8988T (cell line): ENCODE data around the gene CXCR1.
"Not testable (repeated sequence)": the region's sequence is repeated elsewhere in the genome, so short reads cannot be mapped to it uniquely, and the experiment has no call there.

ENCODE experiments used
- DNase-seq: peaks from one replicate; pipeline ENCODE4 v3.0.0; 2011

CXCR1 gene

DNA sequence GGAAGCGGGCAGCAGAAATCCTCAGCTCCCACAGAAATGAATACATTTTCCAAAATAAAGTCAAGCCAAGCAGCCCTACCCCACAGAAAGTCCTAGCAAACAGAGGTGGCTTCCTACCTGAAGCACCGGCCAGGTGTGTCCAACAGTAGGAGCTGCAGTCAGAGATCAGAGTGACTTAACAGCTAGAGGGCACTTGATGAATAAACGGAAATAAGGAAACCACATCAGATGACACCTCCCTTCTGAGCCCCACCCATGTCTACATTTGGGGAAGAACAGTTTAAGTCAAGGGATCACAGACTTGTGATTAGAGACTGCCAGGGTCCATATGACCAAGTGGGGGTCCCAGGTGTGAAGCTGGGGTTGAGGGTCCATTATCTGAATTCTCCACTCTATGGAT is at the start of gene CXCR1:
Gene CXCR1, minus strand, starts transcription at position 172 of the 400 bp plus-strand sequence. CDS start 1,751 bp downstream, outside the sequence.
- no peak for DNase-seq

DNA sequence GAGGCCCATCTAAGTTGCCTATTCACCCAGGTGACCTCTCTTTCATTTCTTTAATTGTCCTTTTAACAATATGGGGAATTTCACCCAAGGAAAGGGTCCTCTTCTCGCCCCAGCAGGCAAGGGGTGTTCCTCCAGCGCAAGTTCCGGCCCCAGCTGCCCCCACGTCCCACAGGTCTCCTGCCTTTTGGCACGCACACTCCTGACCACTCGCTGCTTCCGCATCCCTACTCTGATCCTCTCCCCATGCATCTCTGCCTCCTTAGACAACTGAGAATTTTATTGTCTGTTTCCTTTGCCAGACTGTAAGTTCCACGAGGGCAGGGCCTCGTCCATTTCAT is 49.5 kb upstream of the CXCR1 start:
- no peak for DNase-seq

GRCh38 chr2:218214116-218214515 is 47.4 kb upstream of the CXCR1 start:
- no peak for DNase-seq

DNA sequence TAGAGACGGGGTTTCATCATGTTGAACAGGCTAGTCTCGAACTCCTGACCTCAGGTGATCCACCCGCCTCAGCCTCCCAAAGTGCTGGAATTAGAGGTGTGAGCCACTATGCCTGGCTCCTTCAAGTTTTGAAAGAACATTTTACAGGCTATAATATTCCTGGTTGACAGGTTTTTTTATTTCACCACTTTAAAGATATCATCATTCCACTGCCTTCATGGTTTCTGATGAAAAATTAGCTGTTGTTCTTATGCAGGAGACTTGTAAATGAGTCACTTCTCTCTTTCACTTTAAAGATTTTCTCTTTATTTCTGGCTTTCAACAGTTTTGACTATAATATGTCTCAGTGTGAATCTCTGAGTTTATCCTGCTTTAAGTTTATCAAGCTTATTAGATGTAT is 42.3 kb upstream of the CXCR1 start:
- DNase-seq = no peak

GRCh38 chr2:218202266-218202665 is 35.5 kb upstream of the CXCR1 start:
- DNase-seq = no peak

GRCh38 chr2:218196974-218197373 is 30.2 kb upstream of the CXCR1 start:
- DNase-seq = no peak

DNA sequence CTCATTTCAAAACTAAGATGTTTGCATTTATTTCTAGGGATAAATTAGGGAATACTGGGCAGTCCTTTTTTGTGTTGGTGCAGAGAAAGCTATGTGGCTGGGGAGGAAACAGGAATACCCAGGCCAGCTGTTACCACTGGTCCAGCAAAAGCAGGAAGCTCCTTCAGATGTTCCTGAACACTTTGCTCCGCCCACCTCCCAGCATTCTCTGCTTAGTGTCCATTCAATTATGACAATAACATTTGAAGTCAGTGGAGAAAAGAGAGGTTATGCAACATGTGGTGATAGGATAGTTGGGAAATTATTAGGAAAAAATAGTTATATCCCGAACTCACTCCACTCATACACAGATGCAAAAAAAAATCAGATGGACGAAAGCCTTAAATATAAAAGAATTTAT is 28.1 kb upstream of the CXCR1 start:
- no peak for DNase-seq

DNA sequence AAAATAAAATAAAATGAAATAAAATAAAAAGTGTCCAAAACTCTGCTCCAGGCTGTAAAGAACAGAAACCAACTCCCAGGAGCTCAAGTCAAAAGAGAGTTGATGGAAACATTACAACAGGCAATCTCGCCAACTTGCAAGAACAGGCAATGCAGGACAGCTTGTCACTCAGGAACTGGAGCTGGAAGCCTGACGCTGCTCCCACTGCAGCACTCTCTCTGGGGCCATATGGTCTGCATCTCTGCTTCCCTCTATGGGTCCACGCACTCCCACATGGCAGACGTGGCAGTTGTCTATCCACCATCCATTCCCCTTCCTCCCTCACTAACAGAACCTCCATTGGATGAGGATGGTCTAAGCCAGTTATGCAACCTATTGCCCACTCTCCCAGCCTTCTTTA is 26.9 kb upstream of the CXCR1 start:
- DNase-seq = no peak

DNA sequence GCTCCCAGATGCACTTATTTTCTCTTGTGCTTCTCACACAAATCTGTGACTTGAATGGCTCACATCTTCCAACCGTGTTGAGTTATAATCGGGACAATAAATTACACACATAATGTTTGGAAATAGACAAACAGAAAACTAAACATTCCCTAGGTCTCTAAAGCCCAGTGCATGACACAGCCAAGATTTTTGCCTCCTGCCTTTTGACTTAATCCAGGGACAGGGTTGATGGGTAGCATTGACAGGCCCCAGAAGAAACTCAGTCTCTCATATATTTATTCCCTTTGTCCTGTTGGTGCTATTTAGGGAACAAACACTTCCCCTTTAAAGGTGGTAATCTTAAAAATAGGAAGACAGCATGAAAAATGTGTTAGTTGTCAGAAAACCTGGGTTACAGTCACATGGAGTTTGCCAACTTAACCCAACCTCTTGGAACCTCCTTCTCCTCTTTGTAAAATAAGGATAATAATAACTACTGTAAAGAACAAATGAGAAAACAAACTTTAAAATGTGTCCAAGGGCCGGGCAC is 26.2 kb upstream of the CXCR1 start:
- DNase-seq = no peak

DNA sequence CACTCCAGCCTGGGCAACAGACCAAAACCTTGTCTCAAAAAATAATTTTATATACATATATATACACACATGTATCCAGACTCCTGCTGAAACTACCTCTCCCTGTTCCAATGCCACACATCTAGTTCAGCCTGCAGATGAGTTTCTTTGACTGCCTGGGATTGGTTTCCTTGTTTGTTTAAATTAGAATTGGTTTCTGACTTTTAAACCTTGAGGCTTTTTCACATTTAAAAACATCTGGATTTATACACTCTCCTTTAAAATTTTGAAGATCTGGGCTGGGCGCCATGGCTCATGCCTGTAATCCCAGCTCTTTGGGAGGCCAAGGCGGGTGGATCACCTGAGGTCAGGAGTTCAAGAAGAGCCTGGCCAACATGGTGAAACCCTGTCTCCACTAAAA is 21.8 kb upstream of the CXCR1 start:
- DNase-seq = no peak

GRCh38 chr2:218187296-218188015 is 20.7 kb upstream of the CXCR1 start:
- no peak for DNase-seq

DNA sequence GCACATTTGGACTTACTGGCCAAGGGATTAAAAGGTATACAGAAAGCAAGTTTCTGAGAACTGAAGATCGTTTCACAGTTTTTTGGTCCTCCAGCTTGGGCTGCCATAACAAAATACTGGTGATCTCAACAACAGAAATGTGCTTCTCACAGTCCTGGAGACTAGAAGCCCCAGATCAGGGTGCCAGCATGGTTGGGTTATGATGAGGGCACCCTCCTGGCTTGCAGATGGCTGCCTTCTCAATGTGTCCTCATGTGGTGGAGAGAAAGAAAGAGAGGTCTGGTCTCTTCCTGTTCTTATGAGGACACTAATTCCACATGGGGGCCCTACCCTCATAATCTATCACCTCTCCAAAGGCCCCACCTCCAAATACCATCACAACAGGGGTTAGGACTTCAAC is 20.1 kb upstream of the CXCR1 start:
- DNase-seq = no peak

- DNase-seq = peak; percentile 29
These were observed 19.6 kb upstream of the CXCR1 start for GRCh38 chr2:218186355-218186766.

DNA sequence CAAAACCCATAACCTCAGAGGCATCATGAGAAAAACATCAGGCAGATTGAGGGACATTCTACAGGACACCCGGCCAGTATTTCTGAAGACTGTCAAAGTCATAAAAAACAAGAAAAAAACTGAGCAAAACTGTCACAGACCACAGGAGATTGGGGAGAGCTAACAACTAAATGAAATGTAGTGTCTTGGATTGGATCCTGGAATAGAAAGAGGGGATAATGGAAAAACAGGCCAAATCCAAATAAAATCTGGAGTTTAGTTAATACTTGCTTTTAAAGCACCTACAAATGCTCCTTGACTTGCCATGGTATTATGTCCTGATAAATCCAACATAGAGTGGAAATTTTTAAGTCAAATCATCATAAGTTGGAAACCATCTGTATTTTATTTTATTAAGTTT is 17.6 kb upstream of the CXCR1 start:
- no peak for DNase-seq

GRCh38 chr2:218180467-218181114 is 13.8 kb upstream of the CXCR1 start:
- DNase-seq = no peak

DNA sequence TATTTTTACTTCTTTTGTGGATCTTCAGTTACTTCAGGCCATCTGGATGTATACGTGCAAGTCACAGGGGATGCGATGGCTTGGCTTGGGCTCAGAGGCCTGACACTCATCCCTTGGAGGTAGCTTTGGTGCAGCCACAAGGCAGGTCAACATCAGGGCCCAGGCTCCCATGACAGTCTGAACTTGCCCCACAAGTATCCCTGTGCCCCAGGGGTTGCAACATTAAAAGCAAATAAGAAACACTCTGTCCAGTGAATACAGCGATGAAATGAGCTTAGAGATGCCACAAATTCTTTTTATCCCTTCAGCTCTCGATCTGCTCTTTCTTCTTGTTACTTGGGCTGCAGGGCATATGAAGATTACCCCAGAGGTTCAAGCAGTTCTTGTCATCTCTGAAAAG is 13.0 kb upstream of the CXCR1 start:
- DNase-seq = no peak

- DNase-seq = no peak
These were observed 6.1 kb upstream of the CXCR1 start for GRCh38 chr2:218172845-218173244.

- not testable (repeated sequence) for DNase-seq
These were observed 5.0 kb upstream of the CXCR1 start for GRCh38 chr2:218171744-218172143.

- DNase-seq = no peak
These were observed 3.2 kb upstream of the CXCR1 start for GRCh38 chr2:218169757-218170546.

DNA sequence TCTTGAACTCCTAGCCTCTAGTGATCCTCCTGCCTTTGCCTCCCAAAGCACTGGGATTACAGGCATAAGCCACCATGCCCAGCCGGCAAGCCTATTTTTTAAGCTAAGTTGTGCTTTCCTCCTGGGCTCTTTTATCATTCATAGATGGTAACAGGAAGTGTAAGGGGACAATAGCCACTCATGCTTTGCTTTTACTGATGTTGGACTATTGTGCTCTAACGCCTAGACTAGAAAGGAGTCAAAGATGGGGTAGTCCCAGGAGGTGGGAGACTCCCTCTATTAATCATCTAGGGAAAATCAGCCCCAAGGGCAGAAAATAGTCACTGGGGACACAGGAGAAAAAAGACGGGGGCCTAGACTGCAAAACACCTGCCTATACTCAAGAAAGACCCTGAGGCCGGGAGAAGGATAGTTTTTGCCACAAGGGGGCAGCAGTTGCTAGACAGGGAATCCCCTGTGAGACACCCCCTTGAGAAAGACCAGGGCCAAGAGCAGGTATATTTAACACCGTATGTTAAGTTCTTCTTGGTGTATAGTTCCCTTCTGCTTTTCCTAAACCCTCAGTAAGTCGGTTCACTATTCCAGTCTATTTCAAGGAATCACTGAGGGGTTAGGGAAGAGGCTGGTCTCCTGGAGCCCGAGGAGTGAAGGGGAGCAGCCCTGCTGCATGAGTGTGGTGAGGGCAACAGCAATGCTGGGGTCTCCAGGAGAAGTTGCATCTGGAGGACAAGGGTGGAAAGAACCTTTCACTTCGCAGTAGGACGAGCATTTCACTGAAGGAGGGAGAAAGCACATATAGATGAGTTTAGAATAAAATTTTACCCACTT is 2.1 kb upstream of the CXCR1 start:
- peak; percentile 37 for DNase-seq

GRCh38 chr2:218168016-218168415 is 1.3 kb upstream of the CXCR1 start:
- DNase-seq = no peak

GRCh38 chr2:218162814-218163213 is 3.9 kb downstream of the CXCR1 start:
- DNase-seq = no peak

DNA sequence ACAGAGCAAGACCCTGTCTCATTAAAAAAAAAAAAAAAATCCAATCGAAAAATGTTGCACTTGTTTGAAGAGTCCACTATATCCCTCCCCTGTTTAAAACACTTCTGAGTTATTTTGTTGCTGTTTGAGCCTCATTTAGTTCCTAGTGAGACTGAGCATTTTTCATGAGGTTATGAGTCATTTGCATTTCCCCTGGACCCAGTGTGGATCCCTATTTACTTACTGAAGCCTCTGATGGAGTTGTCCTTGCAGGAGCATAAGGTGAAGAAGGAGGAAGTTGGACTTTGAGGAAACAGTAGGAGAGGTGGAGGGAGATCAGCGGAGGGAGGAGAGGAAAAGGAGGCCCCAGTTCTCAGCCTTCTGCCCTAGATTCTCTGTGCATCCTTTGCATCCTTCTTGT is 5.1 kb downstream of the CXCR1 start:
- no peak for DNase-seq
